ENCODE data around the gene CHPT1.
"Not testable (repeated sequence)": the region's sequence is repeated elsewhere in the genome, so short reads cannot be mapped to it uniquely, and the experiment has no call there.

Gene CHPT1

DNA sequence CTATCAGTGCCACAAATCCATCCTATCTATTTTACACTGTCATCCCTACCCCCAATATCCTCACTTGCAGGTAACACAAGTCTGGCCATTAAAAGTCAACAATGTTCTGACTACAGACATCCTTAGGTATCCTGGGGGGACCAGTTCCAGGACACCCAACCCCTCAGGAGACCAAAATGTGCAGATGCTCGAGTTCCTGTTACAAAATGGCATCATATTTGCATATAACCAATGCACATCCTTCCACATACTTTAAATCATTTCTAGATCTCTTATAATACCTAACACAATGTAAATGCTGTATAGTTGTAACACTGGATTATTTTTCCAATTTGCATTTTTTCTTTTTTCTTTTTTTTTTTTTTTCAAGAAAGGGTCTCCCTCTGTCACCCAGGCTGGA lies 34.9 kb downstream of the CHPT1 start:
- in situ Hi-C loops (cut with MboI; ENCODE audit: low sequenced_read_pairs, unreplicated experiment) = no loop called here
- TF ChIP-seq, protein P1, sequence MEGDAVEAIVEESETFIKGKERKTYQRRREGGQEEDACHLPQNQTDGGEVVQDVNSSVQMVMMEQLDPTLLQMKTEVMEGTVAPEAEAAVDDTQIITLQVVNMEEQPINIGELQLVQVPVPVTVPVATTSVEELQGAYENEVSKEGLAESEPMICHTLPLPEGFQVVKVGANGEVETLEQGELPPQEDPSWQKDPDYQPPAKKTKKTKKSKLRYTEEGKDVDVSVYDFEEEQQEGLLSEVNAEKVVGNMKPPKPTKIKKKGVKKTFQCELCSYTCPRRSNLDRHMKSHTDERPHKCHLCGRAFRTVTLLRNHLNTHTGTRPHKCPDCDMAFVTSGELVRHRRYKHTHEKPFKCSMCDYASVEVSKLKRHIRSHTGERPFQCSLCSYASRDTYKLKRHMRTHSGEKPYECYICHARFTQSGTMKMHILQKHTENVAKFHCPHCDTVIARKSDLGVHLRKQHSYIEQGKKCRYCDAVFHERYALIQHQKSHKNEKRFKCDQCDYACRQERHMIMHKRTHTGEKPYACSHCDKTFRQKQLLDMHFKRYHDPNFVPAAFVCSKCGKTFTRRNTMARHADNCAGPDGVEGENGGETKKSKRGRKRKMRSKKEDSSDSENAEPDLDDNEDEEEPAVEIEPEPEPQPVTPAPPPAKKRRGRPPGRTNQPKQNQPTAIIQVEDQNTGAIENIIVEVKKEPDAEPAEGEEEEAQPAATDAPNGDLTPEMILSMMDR (IDR thresholded peaks at IDR 0.05; ENCODE audit: borderline replicate concordance, control extremely low read depth, extremely low read depth, insufficient read depth, missing control alignments) = no peak
- DNase-seq (ENCODE audit: low spot score) = no peak

DNA sequence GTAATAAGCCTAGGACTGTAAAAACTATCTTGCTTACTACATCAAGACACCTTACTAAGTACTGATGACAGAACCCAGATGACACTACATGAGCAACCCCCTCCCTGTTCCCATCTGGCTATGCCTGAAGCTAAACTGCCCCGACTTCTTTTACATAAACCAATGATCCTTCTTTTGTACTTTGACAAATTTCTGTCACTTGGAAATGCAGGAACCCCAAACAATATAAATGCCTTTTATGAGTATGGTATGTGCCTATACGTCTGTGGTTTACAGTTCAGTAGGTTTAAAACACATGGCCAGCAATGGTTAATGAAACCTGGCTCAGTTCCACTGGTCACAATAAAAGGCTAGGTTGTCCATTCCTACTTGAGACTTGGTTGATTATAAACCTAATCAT lies 35.7 kb downstream of the CHPT1 start:
- in situ Hi-C loops (cut with MboI; ENCODE audit: low sequenced_read_pairs, unreplicated experiment) = no loop called here
- DNase-seq (ENCODE audit: low spot score) = no peak
- TF ChIP-seq, protein P1 (IDR thresholded peaks at IDR 0.05; ENCODE audit: borderline replicate concordance, control extremely low read depth, extremely low read depth, insufficient read depth, missing control alignments) = no peak

DNA sequence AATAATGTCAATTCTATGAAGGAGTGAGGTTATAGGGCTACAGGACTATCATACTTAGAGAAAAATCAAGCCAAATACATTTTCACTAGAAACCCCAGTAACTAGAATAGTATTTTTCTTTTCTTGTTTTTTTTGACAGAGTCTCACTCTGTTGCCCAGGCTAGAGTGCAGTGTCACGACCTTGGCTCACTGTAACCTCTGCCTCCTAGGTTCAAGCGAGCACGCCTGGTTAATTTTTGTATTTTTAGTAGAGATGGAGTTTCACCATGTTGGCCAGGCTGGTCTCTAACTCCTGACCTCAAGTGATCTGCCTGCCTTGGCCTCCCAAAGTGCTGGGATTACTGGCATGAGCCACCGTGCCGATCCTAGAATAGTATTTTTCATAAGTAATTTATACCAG lies 37.0 kb downstream of the CHPT1 start:
- DNase-seq (ENCODE audit: low spot score); in situ Hi-C loops (cut with MboI; ENCODE audit: low sequenced_read_pairs, unreplicated experiment): not testable (repeated sequence)

DNA sequence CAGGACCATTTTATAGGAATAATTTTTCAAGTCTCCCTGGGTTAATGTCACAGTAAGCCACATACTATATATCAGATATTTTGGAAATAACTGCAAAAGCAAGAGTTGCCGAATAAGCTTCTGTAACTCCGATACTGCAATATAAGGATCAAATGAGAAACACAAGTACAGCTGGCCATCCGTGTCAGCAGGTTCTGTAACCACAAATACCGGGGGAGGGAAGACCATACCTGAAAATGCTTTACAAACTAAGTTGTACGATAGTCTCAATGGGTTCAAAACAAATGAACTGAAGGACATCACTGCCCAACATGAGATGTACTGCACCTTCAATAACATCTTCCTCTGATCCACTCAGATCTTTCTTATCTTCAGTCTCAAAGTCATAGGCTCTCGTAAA lies 40.0 kb downstream of the CHPT1 start:
- in situ Hi-C loops (cut with MboI; ENCODE audit: low sequenced_read_pairs, unreplicated experiment) = no loop called here
- no peak for DNase-seq (ENCODE audit: low spot score)
- TF ChIP-seq, protein P1 (IDR thresholded peaks at IDR 0.05; ENCODE audit: borderline replicate concordance, control extremely low read depth, extremely low read depth, insufficient read depth, missing control alignments) = no peak

DNA sequence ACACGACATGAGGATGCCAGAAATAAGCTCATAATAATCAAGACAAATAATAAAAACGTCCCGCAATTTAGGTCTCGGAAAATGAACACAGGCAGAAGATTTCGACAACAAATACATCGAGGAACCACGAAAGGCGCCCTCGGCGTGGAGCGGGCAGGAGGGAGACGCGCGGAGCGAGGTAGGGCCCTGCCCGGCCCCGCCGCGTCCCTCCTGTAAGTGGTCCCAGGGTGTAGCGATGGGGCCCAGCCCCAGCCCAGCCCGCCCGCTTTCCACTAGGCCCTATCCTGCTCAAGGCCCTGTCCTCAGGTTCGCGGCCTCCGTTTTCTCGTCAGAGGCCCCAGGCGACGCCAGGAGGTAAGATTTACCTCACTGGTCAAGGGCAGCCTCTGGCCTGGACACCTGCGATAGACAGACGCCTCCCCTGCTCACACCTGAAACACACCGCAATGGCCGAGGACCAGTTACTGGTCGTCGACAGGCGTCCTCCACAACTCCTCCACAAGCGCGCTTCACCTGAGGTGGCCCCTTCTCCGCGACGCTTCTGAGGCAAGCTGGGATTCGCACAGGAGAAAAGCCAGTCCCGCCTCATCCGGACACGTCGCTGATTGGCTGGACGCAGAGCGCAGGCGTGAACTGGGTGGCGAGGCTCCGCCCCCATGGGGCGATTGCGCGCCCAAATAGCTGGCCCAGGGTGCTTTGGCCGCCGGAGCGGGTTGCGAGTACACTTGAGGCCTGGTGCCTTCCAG lies 41.7 kb downstream of the CHPT1 start, which contains the start of gene SYCP3:
Gene SYCP3, minus strand, starts transcription at position 543 of the 746 bp plus-strand sequence. CDS start 1,527 bp downstream, outside the sequence.
- DNase-seq (ENCODE audit: low spot score) = no peak
- in situ Hi-C loops (cut with MboI; ENCODE audit: low sequenced_read_pairs, unreplicated experiment) = no loop called here
- TF ChIP-seq, protein P1 (IDR thresholded peaks at IDR 0.05; ENCODE audit: borderline replicate concordance, control extremely low read depth, extremely low read depth, insufficient read depth, missing control alignments) = no peak

DNA sequence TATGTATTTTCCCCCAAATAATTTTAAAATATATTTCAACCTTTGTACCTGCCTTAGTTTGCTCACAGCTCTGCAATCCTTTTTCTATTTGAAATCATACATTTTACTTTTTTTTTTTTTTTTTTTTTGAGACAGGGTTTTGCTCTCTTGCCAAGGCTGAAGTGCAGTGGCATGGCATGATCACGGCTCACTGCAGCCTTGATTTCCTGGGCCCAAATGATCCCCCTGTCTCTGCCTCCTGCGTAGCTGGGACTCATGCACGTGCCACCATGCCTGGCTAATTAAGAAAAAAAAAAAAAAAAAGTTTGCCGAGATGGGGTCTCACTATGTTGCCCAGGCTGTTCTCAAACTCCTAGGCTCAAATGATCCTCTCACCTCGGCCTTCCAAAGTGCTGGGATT lies 43.1 kb downstream of the CHPT1 start:
- DNase-seq (ENCODE audit: low spot score) = no peak
- TF ChIP-seq, protein P1 (IDR thresholded peaks at IDR 0.05; ENCODE audit: borderline replicate concordance, control extremely low read depth, extremely low read depth, insufficient read depth, missing control alignments) = no peak
- in situ Hi-C loops (cut with MboI; ENCODE audit: low sequenced_read_pairs, unreplicated experiment) = no loop called here

DNA sequence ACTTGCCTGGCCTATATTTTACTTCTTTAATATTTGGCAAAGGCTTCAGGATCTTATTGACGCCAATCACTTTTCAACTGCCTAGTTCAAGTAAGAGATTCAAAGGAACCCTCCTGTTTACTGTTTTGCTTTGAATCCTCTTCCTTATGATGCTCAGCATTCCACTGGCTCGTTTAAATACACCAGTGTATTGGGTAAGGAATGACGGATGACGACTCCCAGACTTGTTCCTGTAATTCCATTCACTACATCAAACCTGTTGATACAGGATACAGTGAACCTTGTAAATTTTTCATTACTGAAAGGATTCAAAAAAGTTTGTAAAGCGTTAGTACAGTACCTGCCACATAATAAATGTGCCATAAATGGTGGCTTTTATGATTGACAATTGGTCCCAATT lies 43.5 kb downstream of the CHPT1 start:
- in situ Hi-C loops (cut with MboI; ENCODE audit: low sequenced_read_pairs, unreplicated experiment) = no loop called here
- DNase-seq (ENCODE audit: low spot score) = no peak
- TF ChIP-seq, protein P1 (IDR thresholded peaks at IDR 0.05; ENCODE audit: borderline replicate concordance, control extremely low read depth, extremely low read depth, insufficient read depth, missing control alignments) = no peak
